Trophoblast cell (in vitro differentiated cells and primary cell): ENCODE data around the gene GSKIP.

ENCODE experiments used
- DNase-seq, 2 donors: peaks; one replicate each; pipeline ENCODE4 v3.0.0-alpha.2; 2016
- H2AFZ ChIP-seq: 2 replicates; pipeline ENCODE4 v1.6.1; 2013; ENCODE audit warnings: low read length, moderate library complexity, mild to moderate bottlenecking; ENCODE audit not compliant: insufficient read depth, poor library complexity
- H2AK5ac ChIP-seq: 2 replicates; pipeline ENCODE4 v1.6.1; 2013; ENCODE audit warnings: mild to moderate bottlenecking, low read length
- H2BK120ac ChIP-seq: 2 replicates; pipeline ENCODE4 v1.6.1; 2013; ENCODE audit warnings: low read length, mild to moderate bottlenecking, moderate library complexity; ENCODE audit not compliant: insufficient read depth, poor library complexity
- H2BK12ac ChIP-seq: 2 replicates; pipeline ENCODE4 v1.6.1; 2013; ENCODE audit warnings: mild to moderate bottlenecking, low read length, moderate library complexity
- H2BK5ac ChIP-seq: 2 replicates; pipeline ENCODE4 v1.6.1; 2013; ENCODE audit warnings: low read length, low read depth, moderate library complexity, mild to moderate bottlenecking; ENCODE audit not compliant: poor library complexity
- H3K14ac ChIP-seq: 2 replicates; pipeline ENCODE4 v1.6.1; 2013; ENCODE audit warnings: mild to moderate bottlenecking, low read length
- H3K18ac ChIP-seq: 2 replicates; pipeline ENCODE4 v1.6.1; 2013; ENCODE audit warnings: mild to moderate bottlenecking, low read length
- H3K23ac ChIP-seq: 2 replicates; pipeline ENCODE4 v1.6.1; 2013; ENCODE audit warnings: low read length
- H3K27ac ChIP-seq: 2 replicates; pipeline ENCODE4 v1.5.1; 2013; ENCODE audit warnings: low read depth, mild to moderate bottlenecking, inconsistent platforms, low read length, moderate library complexity
- H3K27me3 ChIP-seq: 2 replicates; pipeline ENCODE4 v1.6.1; 2013; ENCODE audit warnings: inconsistent platforms, mild to moderate bottlenecking, low read length, moderate library complexity; ENCODE audit not compliant: insufficient read depth
- H3K36me3 ChIP-seq, 2 experiments: 1 replicate in 1 of 2; 2 replicates in 1 of 2; pipeline ENCODE4 v1.6.1; 2013; ENCODE audit warnings: low read length in 2 of 2, mild to moderate bottlenecking in 2 of 2, moderate library complexity in 1 of 2; ENCODE audit not compliant: insufficient read depth in 2 of 2, control insufficient read depth in 1 of 2
- H3K4ac ChIP-seq: 2 replicates; pipeline ENCODE4 v1.6.1; 2013; ENCODE audit warnings: low read depth, mild to moderate bottlenecking, low read length, moderate library complexity
- H3K4me1 ChIP-seq, 2 experiments: 1 replicate in 1 of 2; 2 replicates in 1 of 2; pipeline ENCODE4 v1.6.1; 2013; ENCODE audit warnings: low read length in 2 of 2, mild to moderate bottlenecking in 2 of 2, moderate library complexity in 1 of 2; ENCODE audit not compliant: insufficient read depth in 2 of 2, control insufficient read depth in 1 of 2
- H3K4me2 ChIP-seq: 2 replicates; pipeline ENCODE4 v1.6.1; 2013; ENCODE audit warnings: inconsistent platforms, mild to moderate bottlenecking, low read length, moderate library complexity
- H3K4me3 ChIP-seq: 2 replicates; pipeline ENCODE4 v1.5.1; 2013; ENCODE audit warnings: mild to moderate bottlenecking, low read depth, low read length, inconsistent platforms
- H3K79me1 ChIP-seq: one replicate; pipeline ENCODE4 v1.6.1; 2013; ENCODE audit warnings: low read length
- H3K79me2 ChIP-seq: 2 replicates; pipeline ENCODE4 v1.6.1; 2013; ENCODE audit warnings: low read length, mild to moderate bottlenecking; ENCODE audit not compliant: control insufficient read depth, insufficient read depth, poor library complexity
- H3K9ac ChIP-seq: 2 replicates; pipeline ENCODE4 v1.6.1; 2013; ENCODE audit warnings: mild to moderate bottlenecking, low read length
- H3K9me3 ChIP-seq: 2 replicates; pipeline ENCODE4 v1.6.1; 2013; ENCODE audit warnings: low read depth, mild to moderate bottlenecking, control low read depth, inconsistent platforms, low read length; ENCODE audit not compliant: insufficient read depth
- H4K12ac ChIP-seq: 2 replicates; pipeline ENCODE4 v1.6.1; 2013; ENCODE audit warnings: low read depth, mild to moderate bottlenecking, low read length, moderate library complexity
- H4K8ac ChIP-seq: 2 replicates; pipeline ENCODE4 v1.6.1; 2013; ENCODE audit warnings: low read depth, mild to moderate bottlenecking, low read length, moderate library complexity
- H4K91ac ChIP-seq: one replicate; pipeline ENCODE4 v1.6.1; 2013; ENCODE audit warnings: low read depth, mild to moderate bottlenecking, low read length, moderate library complexity
- WGBS: extraction: QIAGEN DNeasy Blood & Tissue Kit; methylation state at CpG from one replicate; pipeline ENCODE4 v1.1.7; 2013; ENCODE audit warnings: missing lambda C conversion rate; ENCODE audit not compliant: insufficient read length, insufficient coverage; ENCODE audit errors: extremely low coverage; 5-methylcytosine and 5-hydroxymethylcytosine counted together

The GSKIP gene

GRCh38 chr14:96398921-96399320 is 35.6 kb downstream of the GSKIP start:
- Histone ChIP-seq H3K4ac (no peak overlapping the region), H3K4me2 (no peak overlapping the region), H3K9ac (no peak overlapping the region), H4K91ac (no peak overlapping the region), H3K18ac (no peak overlapping the region), H3K79me1 (no peaks in the 10 kb centered on the region), H3K27ac (no peak overlapping the region), H3K4me1 (no peaks in the 10 kb centered on the region), H4K12ac (no peak overlapping the region), H2AK5ac (no peak overlapping the region), H2BK5ac (no peak overlapping the region), H3K4me3 (no peak overlapping the region), H3K36me3 (no peaks in the 10 kb centered on the region), H2BK12ac (no peak overlapping the region), H4K8ac (no peak overlapping the region), H3K14ac (no peak overlapping the region), H2BK120ac (no peak overlapping the region), H3K23ac (no peak overlapping the region), H3K9me3 (no peaks in the 10 kb centered on the region), H3K27me3 (no peaks in the 10 kb centered on the region), H3K79me2 (no peaks in the 10 kb centered on the region), H2AFZ (no peak overlapping the region)
- no CpG with 5 or more reads among the region's 5 CpGs for WGBS
- DNase-seq: no peak

- no peak overlapping the region for H4K8ac ChIP-seq
- no peak overlapping the region for H3K18ac ChIP-seq
- H2BK120ac ChIP-seq: no peak overlapping the region
- no peak overlapping the region for H2AK5ac ChIP-seq
- no peak for DNase-seq
- no peak overlapping the region for H3K4me3 ChIP-seq
- H3K79me2 ChIP-seq: no peaks in the 10 kb centered on the region
- no peak overlapping the region for H3K4me2 ChIP-seq
- H3K9ac ChIP-seq: no peak overlapping the region
- no peaks in the 10 kb centered on the region for H3K79me1 ChIP-seq
- no CpG with 5 or more reads among the region's 9 CpGs for WGBS
- no peaks in the 10 kb centered on the region for H3K4me1 ChIP-seq
- no peak overlapping the region for H2BK5ac ChIP-seq
- no peaks in the 10 kb centered on the region for H3K27me3 ChIP-seq
- no peak overlapping the region for H2AFZ ChIP-seq
- H3K36me3 ChIP-seq: no peaks in the 10 kb centered on the region
- H4K91ac ChIP-seq: no peak overlapping the region
- H3K4ac ChIP-seq: no peak overlapping the region
- H3K27ac ChIP-seq: no peak overlapping the region
- H3K9me3 ChIP-seq: no peaks in the 10 kb centered on the region
- H3K23ac ChIP-seq: no peak overlapping the region
- H3K14ac ChIP-seq: no peak overlapping the region
- H2BK12ac ChIP-seq: no peak overlapping the region
- H4K12ac ChIP-seq: no peak overlapping the region
These were observed 36.1 kb downstream of the GSKIP start for GRCh38 chr14:96399405-96399804.

- Histone ChIP-seq H2BK120ac (no peak overlapping the region), H3K27me3 (no peaks in the 10 kb centered on the region), H4K8ac (no peak overlapping the region), H2AFZ (no peak overlapping the region), H3K4me3 (no peak overlapping the region), H2AK5ac (no peak overlapping the region), H3K79me1 (no peaks in the 10 kb centered on the region), H3K18ac (no peak overlapping the region), H3K36me3 (no peaks in the 10 kb centered on the region), H3K9ac (no peak overlapping the region), H4K91ac (no peak overlapping the region), H3K4ac (no peak overlapping the region), H4K12ac (no peak overlapping the region), H3K79me2 (no peaks in the 10 kb centered on the region), H3K14ac (no peak overlapping the region), H3K27ac (no peak overlapping the region), H3K9me3 (no peaks in the 10 kb centered on the region), H3K4me2 (no peak overlapping the region), H3K4me1 (no peaks in the 10 kb centered on the region), H3K23ac (no peak overlapping the region), H2BK5ac (no peak overlapping the region), H2BK12ac (no peak overlapping the region)
- WGBS: no CpG with 5 or more reads among the region's 5 CpGs
- DNase-seq: no peak
These were observed 37.2 kb downstream of the GSKIP start for GRCh38 chr14:96400495-96400894.

GRCh38 chr14:96403409-96403808 is 40.1 kb downstream of the GSKIP start:
- Histone ChIP-seq H3K4ac (no peak overlapping the region), H3K9me3 (no peaks in the 10 kb centered on the region), H3K4me1 (no peaks in the 10 kb centered on the region), H3K9ac (no peak overlapping the region), H3K79me2 (no peaks in the 10 kb centered on the region), H2BK120ac (no peak overlapping the region), H3K4me2 (no peak overlapping the region), H4K91ac (no peak overlapping the region), H3K4me3 (no peak overlapping the region), H4K12ac (no peak overlapping the region), H2BK5ac (no peak overlapping the region), H2AK5ac (no peak overlapping the region), H4K8ac (no peak overlapping the region), H2AFZ (no peak overlapping the region), H3K79me1 (no peaks in the 10 kb centered on the region), H3K27me3 (no peaks in the 10 kb centered on the region), H3K14ac (no peak overlapping the region), H2BK12ac (no peak overlapping the region), H3K36me3 (no peaks in the 10 kb centered on the region), H3K18ac (no peak overlapping the region), H3K27ac (no peak overlapping the region), H3K23ac (no peak overlapping the region)
- DNase-seq: no peak
- no CpG with 5 or more reads among the region's 3 CpGs for WGBS
